GM23248 (cell line): Measurements from ENCODE around the gene CP.

Source experiments
- EZH2 ChIP-seq: fragments of 200-600 bp; sonication (generic); IDR thresholded peaks from 2 replicates; pipeline ENCODE4 v1.6.1; 2018; ENCODE audit warnings: antibody characterized with exemption, mild to moderate bottlenecking; ENCODE audit not compliant: insufficient read depth, poor library complexity, severe bottlenecking
- EZH2phosphoT487 ChIP-seq: fragments of 200-600 bp; sonication (generic); IDR thresholded peaks from 2 replicates; pipeline ENCODE4 v1.6.1; 2018; ENCODE audit warnings: antibody characterized with exemption, moderate library complexity, mild to moderate bottlenecking, low read depth; ENCODE audit not compliant: insufficient read depth

DNA sequence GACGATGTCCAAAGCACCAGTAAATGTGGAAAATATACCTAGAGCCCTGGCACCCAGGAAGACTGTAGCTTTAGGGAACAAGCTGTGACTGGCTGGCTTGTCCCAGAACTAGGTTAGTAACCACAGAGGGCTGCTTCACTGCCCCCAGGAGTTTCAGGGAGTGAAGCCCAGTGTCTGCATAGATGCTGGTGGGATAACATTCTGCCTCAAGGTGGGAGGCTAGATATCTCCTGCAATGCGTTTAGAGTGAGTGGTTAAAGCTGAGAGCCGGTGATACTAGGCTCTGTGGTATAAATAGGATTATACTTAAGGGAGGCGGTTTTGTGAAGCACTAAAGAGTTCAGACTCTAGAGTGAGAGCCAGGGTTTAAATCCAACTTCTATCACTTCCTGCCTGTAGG, 11.7 kb upstream of the CP start:
- TF ChIP-seq EZH2phosphoT487, result no peak
- no peak for TF ChIP-seq EZH2
